Activated CD4-positive, alpha-beta T cell treated with anti-CD3 and anti-CD28 coated beads, Interleukin-2, amount 50 U/mL, for 16 hours (primary cell): ENCODE results near the gene KIAA0408.
"Not testable (repeated sequence)": the region's sequence is repeated elsewhere in the genome, so short reads cannot be mapped to it uniquely, and the experiment has no call there.

Experiments used
- DNase-seq: peaks from one replicate; pipeline ENCODE4 v3.0.0-alpha.2; 2020

Gene KIAA0408

DNA sequence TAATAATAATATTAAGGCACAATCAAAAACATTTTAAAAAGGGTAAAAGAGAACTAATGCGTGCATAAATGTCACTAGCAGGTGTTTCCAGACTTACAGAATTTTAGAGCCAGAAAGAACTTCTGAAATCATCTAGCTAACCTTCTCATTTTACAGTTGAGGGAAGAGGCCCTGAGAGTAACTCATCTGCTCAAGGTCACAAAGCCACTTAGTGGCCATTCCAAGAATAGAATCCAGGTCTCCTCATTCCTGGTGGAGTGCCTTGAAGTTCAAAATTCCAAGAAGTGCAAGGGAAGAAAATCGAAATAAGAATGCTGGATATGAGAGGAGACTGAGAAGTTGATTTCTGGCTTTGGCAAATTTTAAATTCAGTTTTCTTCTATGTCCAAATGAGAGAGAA lies 3.2 kb upstream of the KIAA0408 start:
- DNase-seq, result no peak

DNA sequence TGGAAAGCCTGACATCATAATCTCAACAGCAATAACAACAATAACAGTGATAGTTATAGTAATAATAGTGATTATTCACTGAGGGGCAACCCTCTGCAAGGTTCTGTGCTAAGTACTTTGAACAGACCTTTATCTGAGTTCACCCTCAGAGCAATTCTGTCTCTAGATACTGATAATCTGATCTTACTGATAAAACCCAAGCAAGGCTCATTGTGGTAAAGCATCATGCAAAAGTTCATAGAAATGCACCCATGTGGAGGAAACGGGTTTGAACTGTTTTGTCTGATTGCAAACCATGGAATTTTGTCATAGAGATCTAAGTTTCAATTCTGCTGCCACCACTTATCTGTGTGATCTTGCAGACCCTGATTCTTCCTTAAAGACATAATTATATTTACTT lies 1.3 kb upstream of the KIAA0408 start:
- DNase-seq, result peak; percentile 16

DNA sequence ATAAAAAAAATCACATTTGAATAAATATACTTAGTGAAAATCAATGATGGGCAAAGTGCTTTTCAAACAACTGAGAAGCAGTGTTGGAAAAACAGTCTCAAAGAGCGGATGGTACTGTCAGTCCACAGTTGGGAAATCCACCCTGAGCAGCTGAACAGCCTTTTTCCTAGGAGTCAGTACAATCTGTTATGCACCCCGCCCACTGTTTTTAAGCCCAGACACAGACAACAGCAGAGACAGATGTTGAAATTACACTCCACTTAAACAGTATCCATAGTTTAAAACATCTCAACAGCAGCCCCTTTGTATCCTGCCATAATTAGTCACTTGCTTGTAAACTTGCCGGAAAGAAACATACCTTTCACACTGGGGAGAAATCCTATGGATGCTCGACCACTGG lies 372 bp downstream of the KIAA0408 start:
- no peak for DNase-seq

- DNase-seq, result no peak
Observed at GRCh38 chr6:127458222-127458621, 967 bp downstream of the KIAA0408 start.

GRCh38 chr6:127457456-127458064 lies 1.6 kb downstream of the KIAA0408 start:
- DNase-seq, result no peak

GRCh38 chr6:127456465-127456864 lies 2.7 kb downstream of the KIAA0408 start:
- DNase-seq, result no peak

GRCh38 chr6:127453845-127454619 lies 5.2 kb downstream of the KIAA0408 start:
- no peak for DNase-seq

- no peak for DNase-seq
Observed at GRCh38 chr6:127452803-127453202, 6.4 kb downstream of the KIAA0408 start.

GRCh38 chr6:127451388-127451787 lies 7.8 kb downstream of the KIAA0408 start:
- DNase-seq, result no peak

- DNase-seq, result no peak
Observed at GRCh38 chr6:127447780-127448179, 11.4 kb downstream of the KIAA0408 start.

GRCh38 chr6:127446356-127446755 lies 12.8 kb downstream of the KIAA0408 start:
- DNase-seq, result no peak

DNA sequence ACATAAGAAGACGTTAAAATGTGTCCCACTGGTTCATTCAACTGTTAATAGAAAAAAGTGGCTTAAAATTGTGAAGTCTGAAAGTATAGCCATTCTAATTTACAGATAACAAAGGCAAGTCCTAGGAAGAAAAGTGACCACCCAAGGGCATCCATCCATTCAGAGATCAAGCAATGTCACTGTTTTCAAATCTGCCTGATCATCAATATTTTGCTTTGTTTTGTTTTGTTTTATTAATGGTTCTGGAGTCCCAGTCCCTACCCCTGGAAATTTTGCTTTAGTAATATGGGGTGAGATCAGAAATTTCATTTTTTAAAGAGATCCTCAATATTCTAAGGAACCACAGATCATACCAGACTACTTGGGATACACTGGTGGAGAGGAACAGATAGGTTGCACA lies 17.3 kb downstream of the KIAA0408 start:
- no peak for DNase-seq

GRCh38 chr6:127439718-127440117 lies 19.5 kb downstream of the KIAA0408 start:
- DNase-seq, result no peak

DNA sequence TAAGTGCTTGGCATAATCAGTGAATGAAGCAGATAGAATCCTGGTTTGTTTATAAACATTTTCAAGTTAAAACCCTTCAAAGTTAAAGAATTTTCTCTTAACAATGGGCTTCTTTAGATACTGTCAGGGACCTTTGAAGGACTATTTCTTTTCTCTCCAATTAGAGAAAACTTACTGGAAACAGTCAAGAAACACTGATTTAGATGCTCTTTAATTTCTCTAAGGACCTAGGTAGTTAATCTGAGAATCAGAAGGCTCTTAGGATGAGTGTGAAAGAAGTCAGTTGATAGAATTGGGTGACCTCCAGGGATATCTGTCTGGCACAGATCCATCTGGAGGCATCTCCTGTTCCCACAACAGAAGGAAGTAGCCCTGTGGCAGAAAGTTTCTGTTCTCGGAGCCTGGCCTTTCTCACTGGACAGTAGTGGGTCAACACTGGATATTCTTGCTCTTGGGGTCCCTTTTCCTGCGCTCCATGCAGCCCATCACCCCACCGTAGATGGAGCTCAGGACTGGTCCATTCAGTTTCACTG lies 22.5 kb downstream of the KIAA0408 start:
- no peak for DNase-seq

DNA sequence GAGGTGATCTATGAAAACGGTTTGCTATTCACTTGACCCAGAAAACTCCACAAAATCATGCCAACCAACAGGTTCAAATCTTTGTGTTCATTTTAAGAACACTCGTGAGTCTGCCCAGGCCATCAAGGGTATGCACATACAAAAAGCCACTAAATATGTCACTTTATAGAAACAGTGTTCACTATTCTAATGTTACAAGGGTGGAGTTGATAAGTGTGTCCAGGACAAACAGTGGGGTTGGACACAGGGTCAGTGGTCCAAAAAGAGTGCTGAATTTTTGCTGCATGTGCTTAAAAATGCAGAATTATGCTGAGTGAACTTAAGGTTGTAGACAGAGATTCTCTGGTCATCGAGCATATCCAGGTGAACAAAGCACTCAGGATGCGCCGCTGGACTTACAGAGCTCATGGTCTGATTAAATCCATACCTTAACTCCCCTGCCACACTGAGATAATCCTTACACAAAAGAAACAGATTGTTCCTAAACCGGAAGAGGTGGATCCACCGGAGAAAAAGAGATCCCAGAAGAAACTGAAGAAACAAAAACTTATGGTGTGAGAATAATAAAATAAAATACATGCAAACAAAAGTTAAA lies 23.5 kb downstream of the KIAA0408 start:
- DNase-seq, result no peak

DNA sequence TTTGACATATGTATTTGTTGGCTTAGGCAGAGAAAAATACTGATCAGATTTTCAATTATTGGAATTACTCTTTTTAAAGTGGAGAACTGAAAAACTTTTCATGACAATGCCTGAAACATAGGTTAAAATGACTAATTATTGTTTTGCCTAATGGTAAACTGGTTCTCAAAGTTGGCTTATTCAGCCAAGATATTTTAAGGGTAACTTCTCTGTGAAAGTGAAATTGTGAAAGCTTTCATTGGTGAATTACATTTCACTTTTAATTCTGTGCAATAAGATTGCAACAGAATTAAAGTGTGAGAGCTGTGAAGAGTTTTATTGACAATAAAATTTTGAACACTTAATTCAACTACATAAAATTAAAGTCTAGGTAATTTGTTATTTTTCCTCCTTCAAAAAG lies 24.5 kb downstream of the KIAA0408 start:
- DNase-seq, result no peak

DNA sequence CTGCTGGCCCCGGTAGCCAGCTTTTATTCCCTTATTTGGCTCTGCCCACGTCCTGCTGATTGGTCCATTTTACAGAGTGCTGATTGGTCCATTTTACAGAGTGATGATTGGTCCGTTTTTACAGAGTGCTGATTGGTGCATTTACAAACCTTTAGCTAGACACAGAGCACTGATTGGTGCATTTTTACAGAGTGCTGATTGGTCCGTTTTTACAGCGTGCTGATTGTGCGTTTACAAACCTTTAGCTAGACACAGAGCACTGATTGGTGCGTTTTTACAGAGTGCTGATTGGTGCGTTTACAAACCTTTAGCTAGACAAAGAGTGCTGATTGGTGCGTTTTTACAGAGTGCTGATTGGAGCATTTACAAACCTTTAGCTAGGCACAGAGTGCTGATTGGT lies 30.6 kb downstream of the KIAA0408 start:
- DNase-seq, result not testable (repeated sequence)

DNA sequence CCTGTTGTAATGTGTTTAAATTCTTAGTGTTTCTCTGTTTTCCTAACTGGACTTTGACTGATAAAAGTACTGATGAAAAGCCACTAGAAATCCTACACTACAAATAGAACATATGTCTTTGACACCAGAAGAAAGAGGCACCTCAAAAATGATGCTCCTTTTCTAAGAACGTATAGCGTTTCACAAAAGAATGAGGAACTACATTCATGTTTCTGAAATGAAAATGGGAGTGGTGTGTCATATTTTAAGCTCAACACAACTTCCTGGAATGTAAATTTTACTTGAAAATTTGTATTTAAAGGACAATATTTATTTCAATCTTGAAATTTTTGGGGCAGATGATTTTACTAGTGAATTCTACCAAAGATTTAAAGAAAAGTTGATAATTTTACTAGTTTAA lies 35.3 kb downstream of the KIAA0408 start:
- no peak for DNase-seq

- DNase-seq, result not testable (repeated sequence)
Observed at GRCh38 chr6:127421164-127421563, 38.0 kb downstream of the KIAA0408 start.

DNA sequence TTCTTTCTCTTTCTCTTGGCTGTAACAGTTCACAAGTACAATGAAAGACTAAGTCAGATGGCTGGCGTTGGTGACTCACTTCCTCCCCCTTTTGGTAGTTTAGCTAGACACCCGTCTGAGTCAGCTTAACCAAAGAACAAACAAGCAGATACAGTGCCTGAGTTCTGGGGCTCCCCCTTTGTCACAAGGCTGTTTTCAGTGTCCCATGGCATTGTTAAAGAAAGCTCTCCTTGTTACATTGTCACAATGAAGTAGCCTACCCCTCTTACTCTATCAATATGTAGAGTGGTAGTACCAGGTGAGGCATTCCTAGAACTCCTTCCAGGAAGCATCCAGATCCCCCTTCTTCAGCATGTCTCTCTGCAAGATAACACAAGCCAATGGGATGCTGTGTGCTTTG lies 38.6 kb downstream of the KIAA0408 start:
- peak; percentile 95 for DNase-seq

- DNase-seq, result no peak
Observed at GRCh38 chr6:127415096-127415495, 44.1 kb downstream of the KIAA0408 start.

DNA sequence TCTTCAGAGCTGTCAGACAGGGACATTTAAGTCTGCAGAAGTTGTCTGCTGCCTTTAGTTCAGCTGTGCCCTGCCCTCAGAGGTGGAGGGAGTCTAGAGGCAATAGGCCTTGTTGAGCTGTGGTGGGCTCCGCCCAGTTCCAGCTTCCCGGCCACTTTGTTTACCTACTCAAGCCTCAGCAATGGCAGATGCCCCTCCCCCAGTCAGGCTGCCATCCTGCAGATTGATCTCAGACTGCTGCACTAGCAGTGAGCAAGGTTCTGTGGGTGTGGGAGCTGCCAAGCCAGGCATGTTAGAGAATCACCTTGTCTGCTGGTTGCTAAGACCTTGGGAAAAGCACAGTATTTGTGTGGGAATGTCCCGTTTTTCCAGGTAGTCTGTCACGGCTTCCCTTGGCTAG lies 46.1 kb downstream of the KIAA0408 start:
- DNase-seq, result not testable (repeated sequence)

- not testable (repeated sequence) for DNase-seq
Observed at GRCh38 chr6:127412016-127412415, 47.2 kb downstream of the KIAA0408 start.
